Effector memory CD4-positive, alpha-beta T cell (primary cell): ENCODE results near the gene CD276.

Experiments used
- DNase-seq, 3 donors: peaks; one replicate each; pipeline ENCODE4 v3.0.0-alpha.2; 2020
- H3K27ac ChIP-seq: 2 replicates; pipeline ENCODE4 v1.7.0; 2013; ENCODE audit warnings: mild to moderate bottlenecking, low read length, moderate library complexity; ENCODE audit not compliant: insufficient read depth, poor library complexity, severe bottlenecking
- H3K27me3 ChIP-seq: replicated peaks from 2 replicates; pipeline ENCODE4 v1.7.0; 2013; ENCODE audit warnings: mild to moderate bottlenecking, low read length; ENCODE audit not compliant: insufficient read depth, control insufficient read depth, poor library complexity, severe bottlenecking
- H3K36me3 ChIP-seq: 2 replicates; pipeline ENCODE4 v1.7.0; 2013; ENCODE audit warnings: mild to moderate bottlenecking, low read length, moderate library complexity; ENCODE audit not compliant: control insufficient read depth, insufficient read depth
- H3K4me1 ChIP-seq: 2 replicates; pipeline ENCODE4 v1.7.0; 2013; ENCODE audit warnings: low read length, mild to moderate bottlenecking; ENCODE audit not compliant: control insufficient read depth, insufficient read depth, poor library complexity, severe bottlenecking
- H3K4me3 ChIP-seq: 2 replicates; pipeline ENCODE4 v1.7.0; 2013; ENCODE audit warnings: low read length, low read depth, mild to moderate bottlenecking; ENCODE audit not compliant: insufficient read depth, poor library complexity, severe bottlenecking
- H3K9me3 ChIP-seq: 2 replicates; pipeline ENCODE4 v1.7.0; 2013; ENCODE audit warnings: mild to moderate bottlenecking, low read length, moderate library complexity; ENCODE audit not compliant: control insufficient read depth

CD276 gene

DNA sequence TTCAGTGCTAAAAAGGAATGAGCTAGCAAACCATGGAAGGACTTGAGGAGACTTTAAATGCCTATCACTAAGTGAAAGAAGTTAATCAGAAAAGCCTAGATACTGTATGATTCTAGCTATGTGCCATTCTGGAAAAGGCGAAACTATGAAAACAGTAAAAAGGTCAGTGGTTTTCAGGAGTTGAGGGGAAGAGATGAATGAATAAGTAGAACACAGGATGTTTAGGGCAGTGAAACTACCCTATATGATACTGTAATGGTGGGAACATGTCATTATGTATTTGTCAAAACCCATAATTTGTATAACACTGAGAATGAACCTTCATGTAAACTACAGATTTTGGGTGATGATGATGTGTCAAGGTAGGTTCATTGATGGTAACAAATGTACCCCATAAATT lies 9.6 kb upstream of the CD276 start:
- Histone ChIP-seq H3K4me1 (no peaks in the 10 kb centered on the region), H3K27me3 (no peaks in the 10 kb centered on the region), H3K9me3 (no peaks in the 10 kb centered on the region), H3K4me3 (no peak overlapping the region), H3K36me3 (no peaks in the 10 kb centered on the region), H3K27ac (no peak overlapping the region)
- DNase-seq, result no peak

- Histone ChIP-seq H3K4me3 (no peak overlapping the region), H3K27ac (no peak overlapping the region), H3K36me3 (no peaks in the 10 kb centered on the region), H3K4me1 (no peaks in the 10 kb centered on the region), H3K9me3 (no peaks in the 10 kb centered on the region), H3K27me3 (no peaks in the 10 kb centered on the region)
- peak; percentile 15 to 46 (median 28) for DNase-seq
Observed at GRCh38 chr15:73677146-73677607, 7.0 kb upstream of the CD276 start.

DNA sequence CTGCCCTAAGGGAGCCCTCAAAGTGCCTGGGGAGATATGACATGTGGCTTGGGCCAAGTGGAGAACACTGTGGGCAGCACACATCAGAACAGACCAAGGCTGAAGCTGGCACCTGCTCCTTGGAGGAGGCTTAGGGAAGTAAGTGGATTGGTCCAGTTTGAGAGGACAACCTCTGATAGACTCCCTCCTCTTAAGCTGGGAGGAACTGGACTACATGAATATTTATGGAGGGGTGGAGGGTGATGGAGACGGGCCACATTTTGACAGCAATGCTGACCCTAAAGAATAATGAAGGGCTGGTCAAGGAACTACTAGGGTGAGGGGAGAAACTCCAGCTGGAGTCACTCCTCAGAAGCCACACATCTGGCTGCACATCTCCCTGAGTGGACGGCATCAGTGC lies 6.5 kb upstream of the CD276 start:
- no peak for DNase-seq
- no peaks in the 10 kb centered on the region for H3K27me3 ChIP-seq
- no peak overlapping the region for H3K4me3 ChIP-seq
- no peak overlapping the region for H3K27ac ChIP-seq
- no peaks in the 10 kb centered on the region for H3K9me3 ChIP-seq
- no peaks in the 10 kb centered on the region for H3K4me1 ChIP-seq
- H3K36me3 ChIP-seq, result no peaks in the 10 kb centered on the region

DNA sequence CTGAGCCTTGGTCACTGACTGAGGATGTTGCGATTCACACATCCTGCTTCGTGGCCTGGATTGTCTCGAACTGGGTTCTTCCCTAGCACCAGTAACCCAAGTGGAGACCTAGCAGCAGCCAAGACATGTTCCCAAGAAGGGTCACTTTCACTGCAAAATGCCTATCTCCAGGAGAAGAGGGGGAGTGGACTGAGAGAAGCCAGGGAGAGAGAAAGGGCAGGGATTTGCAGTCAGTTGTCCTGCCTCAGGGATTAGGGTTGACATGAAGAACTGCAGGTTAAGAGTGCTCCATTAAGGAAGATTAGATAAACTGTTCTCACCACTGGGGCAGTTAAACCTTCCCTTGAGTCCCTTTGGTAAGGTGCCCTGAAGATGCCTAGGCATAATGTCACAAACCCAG lies 5.7 kb upstream of the CD276 start:
- no peak for DNase-seq
- H3K9me3 ChIP-seq, result no peaks in the 10 kb centered on the region
- H3K27me3 ChIP-seq, result peaks cover 4% of the 10 kb centered on the region
- H3K36me3 ChIP-seq, result no peaks in the 10 kb centered on the region
- H3K27ac ChIP-seq, result no peak overlapping the region
- H3K4me3 ChIP-seq, result no peak overlapping the region
- no peaks in the 10 kb centered on the region for H3K4me1 ChIP-seq

GRCh38 chr15:73679180-73679579 lies 5.0 kb upstream of the CD276 start:
- no peaks in the 10 kb centered on the region for H3K36me3 ChIP-seq
- no peak for DNase-seq
- H3K27me3 ChIP-seq, result peaks cover 11% of the 10 kb centered on the region
- no peak overlapping the region for H3K4me3 ChIP-seq
- H3K9me3 ChIP-seq, result no peaks in the 10 kb centered on the region
- no peak overlapping the region for H3K27ac ChIP-seq
- peaks cover 3% of the 10 kb centered on the region for H3K4me1 ChIP-seq

- DNase-seq, result no peak
- H3K36me3 ChIP-seq, result no peaks in the 10 kb centered on the region
- H3K4me1 ChIP-seq, result peaks cover 8% of the 10 kb centered on the region
- no peak overlapping the region for H3K4me3 ChIP-seq
- H3K27ac ChIP-seq, result no peak overlapping the region
- peaks cover 19% of the 10 kb centered on the region for H3K27me3 ChIP-seq
- H3K9me3 ChIP-seq, result no peaks in the 10 kb centered on the region
Observed at GRCh38 chr15:73679964-73680363, 4.2 kb upstream of the CD276 start.

GRCh38 chr15:73680549-73680948 lies 3.6 kb upstream of the CD276 start:
- Histone ChIP-seq H3K9me3 (no peaks in the 10 kb centered on the region), H3K36me3 (no peaks in the 10 kb centered on the region), H3K4me1 (peaks cover 9% of the 10 kb centered on the region), H3K4me3 (no peak overlapping the region), H3K27ac (no peak overlapping the region), H3K27me3 (peaks cover 22% of the 10 kb centered on the region)
- DNase-seq, result no peak

DNA sequence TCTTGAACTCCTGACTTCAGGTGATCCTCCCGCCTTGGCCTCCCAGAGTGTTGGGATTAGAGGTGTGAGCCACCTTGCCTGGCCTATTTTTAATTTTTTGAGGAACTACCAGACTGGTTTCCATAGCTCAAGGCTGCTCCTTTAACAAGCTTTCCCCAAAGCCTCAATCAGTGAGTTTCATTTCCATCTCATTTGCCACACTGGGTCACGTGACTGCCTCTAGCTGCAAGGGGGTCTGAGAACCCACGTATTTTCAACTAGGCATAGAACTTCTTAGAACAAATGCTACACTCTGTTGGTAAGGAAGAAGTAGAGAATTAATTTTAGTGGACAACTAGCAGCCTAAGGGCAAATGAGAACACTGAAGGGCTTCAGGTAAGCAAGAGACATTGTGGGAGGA lies 3.1 kb upstream of the CD276 start:
- Histone ChIP-seq H3K27me3 (peaks cover 23% of the 10 kb centered on the region), H3K27ac (no peak overlapping the region), H3K36me3 (no peaks in the 10 kb centered on the region), H3K4me1 (peaks cover 9% of the 10 kb centered on the region), H3K9me3 (no peaks in the 10 kb centered on the region), H3K4me3 (no peak overlapping the region)
- no peak for DNase-seq

- Histone ChIP-seq H3K27me3 (peaks cover 32% of the 10 kb centered on the region), H3K27ac (no peak overlapping the region)
- no peak for DNase-seq
Observed at GRCh38 chr15:73681856-73682599, 2.2 kb upstream of the CD276 start.

DNA sequence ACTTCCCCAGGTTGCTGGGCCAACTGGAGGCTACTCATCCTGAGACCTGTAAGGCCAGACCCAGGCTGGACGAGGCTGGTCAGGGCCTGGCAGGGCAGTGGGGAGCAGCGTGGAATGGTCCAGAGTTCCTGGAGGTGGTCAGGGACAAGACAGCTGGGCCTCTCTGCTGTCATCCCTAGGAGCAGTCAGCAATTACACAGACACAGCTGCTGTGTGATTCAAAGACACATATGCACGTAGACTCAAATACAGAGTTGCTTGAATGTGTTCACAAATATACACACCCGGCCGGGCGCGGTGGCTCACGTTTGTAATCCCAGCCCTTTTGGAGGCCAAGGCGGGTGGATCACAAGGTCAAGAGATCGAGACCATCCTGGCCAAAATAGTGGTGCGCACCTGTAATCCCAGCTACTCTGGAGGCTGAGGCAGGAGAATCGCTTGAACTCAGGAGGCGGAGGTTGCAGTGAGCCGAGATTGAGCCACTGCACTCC lies 1.5 kb upstream of the CD276 start:
- DNase-seq, result no peak
- Histone ChIP-seq H3K36me3 (no peaks in the 10 kb centered on the region), H3K27me3 (peaks cover 36% of the 10 kb centered on the region), H3K4me3 (no peak overlapping the region), H3K4me1 (peaks cover 9% of the 10 kb centered on the region), H3K27ac (no peak overlapping the region), H3K9me3 (no peaks in the 10 kb centered on the region)

More at GRCh38 chr15:73681856-73682599, 2.2 kb upstream of the CD276 start:
- H3K4me1 ChIP-seq, result peaks cover 9% of the 10 kb centered on the region
- H3K4me3 ChIP-seq, result no peak overlapping the region
- H3K9me3 ChIP-seq, result no peaks in the 10 kb centered on the region
- H3K36me3 ChIP-seq, result no peaks in the 10 kb centered on the region
